Fibroblast of gingiva (primary cell): ENCODE results near the gene MACROD2.
A peak's percentile ranks its signal among the peaks of the same experiment; 100 is the strongest.
"Not testable (repeated sequence)": the region's sequence is repeated elsewhere in the genome, so short reads cannot be mapped to it uniquely, and the experiment has no call there.

Experiments used
- DNase-seq: peaks from one replicate; pipeline ENCODE4 v3.0.0-alpha.2; 2011; ENCODE audit warnings: low read depth

Gene MACROD2

DNA sequence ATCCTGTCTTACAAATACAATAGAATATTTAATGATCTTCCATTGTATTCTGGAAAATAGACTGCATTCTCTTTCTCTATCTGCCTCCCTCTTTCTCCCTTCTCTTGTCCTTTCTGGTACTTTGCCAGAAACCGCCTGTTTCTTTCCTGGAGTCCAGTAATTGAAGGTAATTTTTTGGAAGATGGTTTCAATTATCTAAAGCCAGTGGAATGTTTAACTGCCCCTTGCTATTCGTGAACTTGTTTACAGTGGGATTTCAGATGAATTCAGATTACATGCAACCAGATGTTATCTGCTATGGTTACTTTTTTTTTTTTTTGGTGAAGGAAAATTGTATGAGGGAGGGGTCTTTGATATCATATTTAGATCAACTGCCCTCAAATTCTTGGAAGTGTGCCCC, 997.6 kb downstream of the MACROD2 start:
- DNase-seq = peak; percentile 53

DNA sequence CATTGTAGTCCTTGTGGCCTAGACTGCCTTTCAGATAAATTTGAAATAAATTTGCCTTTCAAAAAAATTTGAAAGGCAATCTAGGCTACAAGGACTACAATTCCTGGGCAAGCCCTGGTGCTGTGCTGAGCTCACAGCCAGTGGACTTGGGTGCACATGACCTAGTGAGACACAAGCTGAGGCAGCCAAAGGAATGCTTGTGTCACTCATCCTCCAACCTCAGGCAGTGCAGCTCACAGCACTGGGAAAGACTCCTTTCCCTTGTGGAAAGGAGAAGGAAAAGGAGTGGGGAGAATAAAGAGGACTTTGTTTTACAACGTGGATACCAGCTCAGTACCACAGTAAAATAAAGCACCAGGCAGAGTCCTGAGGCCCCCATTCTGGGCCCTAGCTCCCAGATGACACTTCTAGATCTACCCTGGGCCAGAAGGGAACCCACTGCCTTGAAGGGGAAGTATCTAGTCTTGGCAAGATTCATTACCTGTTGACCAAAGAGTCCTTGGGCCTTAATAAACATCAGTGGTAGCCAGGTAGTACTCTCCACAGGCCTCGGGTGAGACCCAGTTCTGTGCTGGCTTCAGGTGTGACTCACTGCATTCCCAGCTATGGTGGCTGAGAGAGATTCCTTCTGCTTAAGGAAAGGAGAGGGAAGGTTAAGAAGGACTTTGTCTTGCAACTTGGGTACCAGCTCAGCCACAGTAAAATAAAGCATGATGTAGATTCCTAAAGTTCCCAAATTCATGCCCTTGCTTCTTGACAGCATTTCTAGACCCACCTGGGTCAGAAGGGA, 1001.8 kb downstream of the MACROD2 start:
- DNase-seq = no peak

DNA sequence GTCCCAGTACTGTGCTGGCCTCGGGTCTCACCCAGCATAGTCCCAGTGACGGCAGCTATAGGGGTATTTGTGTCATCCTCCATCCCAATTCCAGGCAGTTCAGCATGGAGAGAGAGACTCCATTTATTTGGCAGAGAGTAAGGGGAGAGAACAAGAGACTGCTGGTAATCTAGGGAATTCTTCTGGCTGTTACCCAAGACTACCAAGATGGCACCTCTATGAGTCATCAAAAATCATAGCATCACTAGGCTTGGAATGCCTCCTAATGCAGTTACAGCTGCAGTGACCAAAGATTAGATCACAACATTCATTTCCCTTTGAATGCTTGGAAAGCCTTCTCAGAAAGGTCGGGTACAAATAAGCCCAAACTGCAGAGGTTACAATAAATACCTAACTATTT, 1002.5 kb downstream of the MACROD2 start:
- peak; percentile 50 for DNase-seq

DNA sequence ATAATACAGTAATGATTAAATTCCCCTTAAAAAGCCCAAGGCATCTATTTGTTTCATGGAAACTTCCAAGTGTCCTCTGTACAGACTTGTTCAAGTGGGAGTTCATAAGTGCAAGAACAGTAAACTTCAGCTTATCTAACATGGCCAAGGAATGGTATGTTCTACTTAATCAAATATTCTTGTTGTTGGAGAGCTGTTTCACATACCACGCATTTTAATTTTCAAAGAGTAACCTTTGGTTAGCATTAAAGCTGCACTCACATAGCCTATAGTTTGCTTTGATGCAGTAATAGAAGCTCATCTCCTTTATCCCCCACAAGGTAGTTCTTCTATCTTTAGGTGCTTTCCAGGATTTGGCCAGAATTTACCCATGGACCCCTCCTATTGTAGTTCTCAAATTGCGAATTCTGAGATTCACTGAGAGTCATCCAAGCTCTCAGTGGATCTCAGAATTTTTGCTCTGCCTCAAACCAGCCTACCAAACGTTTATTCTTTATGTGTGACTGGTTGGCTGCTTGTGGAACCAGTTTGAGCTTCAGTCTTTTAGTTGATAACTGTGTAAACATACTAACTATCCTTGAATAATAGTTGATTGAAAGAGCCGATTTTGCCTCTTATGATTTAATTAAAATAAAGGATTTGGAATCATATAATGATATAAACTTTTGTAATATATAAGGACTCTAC, 1010.1 kb downstream of the MACROD2 start:
- DNase-seq = peak; percentile 3

DNA sequence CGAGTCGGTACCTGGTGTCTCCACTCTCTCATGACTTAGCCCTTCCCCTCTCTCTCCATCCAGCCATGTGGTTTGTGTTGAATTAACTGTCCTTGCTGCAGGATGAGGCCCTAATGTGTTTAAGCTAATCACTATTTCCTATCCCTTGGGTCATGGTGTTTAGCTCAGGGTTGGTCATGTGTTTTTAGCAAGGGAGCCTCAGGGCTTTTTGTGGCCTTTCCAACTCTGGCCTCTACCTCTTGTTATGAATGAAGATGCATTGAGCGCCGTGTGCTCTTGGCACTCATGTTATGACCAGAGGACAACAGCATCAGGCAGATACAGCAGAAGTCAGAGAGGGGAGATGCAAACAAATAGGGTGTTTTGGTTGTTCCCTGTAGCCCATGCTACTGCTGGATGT, 1016.3 kb downstream of the MACROD2 start:
- no peak for DNase-seq

- no peak for DNase-seq
Observed at GRCh38 chr20:15012566-15012965, 1017.2 kb downstream of the MACROD2 start.

DNA sequence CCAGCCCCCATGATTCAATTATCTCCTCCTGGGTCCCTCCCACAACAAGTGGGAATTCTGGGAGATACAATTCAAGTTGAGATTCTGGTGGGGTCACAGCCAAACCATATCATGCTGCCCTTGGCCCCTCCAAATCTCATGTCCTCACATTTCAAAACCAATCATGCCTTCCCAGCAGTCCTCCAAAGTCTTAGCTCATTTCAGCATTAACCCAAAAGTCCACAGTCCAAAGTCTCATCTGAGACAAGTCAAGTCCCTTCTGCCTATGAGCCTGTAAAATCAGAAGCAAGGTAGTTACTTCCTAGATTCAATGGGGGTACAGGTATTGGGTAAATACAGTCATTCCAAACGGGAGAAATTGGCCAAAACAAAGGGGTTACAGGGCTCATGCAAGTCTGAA, 1021.6 kb downstream of the MACROD2 start:
- not testable (repeated sequence) for DNase-seq

DNA sequence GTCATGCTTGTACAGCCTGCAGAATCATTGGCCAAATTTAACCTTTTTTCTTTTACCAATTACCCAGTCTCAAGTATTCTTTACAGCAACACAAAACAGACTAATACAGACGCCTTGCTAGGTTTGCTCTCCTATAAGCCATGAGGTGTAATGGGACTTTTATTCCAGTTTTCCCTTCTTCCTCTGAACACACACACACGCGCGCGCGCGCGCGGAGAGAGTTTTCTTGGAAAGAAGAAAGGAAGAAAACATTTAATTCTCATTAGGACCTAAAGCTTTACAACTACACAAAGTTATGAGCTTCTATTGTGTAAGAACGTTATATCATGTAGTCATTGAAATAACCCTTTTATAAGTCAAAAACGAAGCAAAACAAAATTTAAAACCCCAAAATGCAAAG, 1023.6 kb downstream of the MACROD2 start:
- no peak for DNase-seq

DNA sequence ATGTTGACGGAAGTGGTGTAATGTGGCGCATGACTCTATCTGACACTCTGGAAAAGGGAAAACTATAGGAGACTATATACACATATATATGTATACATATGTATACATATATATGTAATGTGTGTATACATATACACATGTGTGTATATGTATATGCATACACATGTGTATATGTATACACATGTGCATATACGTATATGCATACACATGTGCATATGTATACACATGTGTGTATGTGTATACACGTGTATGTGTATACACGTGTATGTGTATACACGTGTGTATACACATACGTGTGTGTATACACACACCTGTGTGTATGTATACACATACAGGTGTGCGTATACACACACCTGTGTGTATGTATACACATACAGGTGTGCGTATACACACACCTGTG, 1025.5 kb downstream of the MACROD2 start:
- DNase-seq = no peak

DNA sequence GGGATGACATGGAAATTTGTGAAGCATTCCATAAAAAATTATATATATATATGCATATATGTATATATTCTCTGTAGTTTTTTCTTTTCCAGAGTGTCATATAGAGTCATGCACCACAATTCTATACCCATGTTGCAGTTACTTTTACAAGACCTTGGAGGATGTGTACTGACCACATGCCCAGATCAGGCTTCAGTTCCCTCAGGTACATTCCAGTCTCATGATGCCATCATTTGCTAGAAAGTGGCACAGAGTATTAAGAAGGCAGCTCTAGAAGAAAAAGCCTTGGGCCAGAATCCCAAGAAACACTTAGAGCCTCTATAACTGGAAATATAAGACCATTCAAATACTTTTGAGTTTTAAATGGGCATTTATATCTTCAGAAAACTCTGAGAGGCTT, 1027.6 kb downstream of the MACROD2 start:
- no peak for DNase-seq

DNA sequence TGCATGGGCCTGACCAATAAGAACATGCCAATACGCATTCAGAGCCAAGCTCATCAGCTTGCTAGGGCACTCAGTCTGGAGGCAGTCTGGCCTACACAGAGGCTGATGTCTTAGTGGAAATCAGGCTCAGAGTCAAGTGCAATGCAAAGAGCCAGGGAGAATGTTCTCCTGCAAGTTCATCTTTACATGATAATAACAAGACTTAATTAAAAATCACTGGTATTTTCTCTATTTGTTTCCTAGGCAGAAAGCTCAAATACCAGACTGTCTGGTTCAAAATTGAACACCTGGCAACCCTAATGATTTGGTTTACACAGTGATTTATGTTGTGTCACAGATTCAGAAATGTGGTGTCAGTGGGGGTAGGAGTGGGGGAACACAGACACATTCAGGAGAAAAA, 1031.4 kb downstream of the MACROD2 start:
- DNase-seq = no peak

DNA sequence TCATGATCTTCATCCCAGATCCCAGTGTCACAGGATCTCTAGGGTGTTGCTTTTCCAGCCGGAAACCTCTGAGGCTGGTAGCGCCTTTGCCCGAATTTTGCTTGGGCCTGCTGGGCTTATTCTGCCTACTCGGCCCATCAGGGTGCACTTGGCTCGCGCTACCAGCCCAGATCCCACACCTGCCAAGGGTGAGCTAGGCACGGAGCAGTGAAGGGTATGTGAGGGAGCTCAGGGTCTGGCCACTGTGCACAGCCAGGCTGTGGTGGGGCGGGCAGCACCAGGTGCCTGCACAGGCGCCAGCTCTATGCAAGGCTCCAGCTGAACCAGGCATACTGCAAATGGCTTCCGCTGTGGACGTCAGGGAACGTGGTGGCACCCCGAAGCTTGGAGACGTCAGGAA, 1035.5 kb downstream of the MACROD2 start:
- DNase-seq = no peak

- no peak for DNase-seq
Observed at GRCh38 chr20:15031546-15032351, 1036.4 kb downstream of the MACROD2 start.

DNA sequence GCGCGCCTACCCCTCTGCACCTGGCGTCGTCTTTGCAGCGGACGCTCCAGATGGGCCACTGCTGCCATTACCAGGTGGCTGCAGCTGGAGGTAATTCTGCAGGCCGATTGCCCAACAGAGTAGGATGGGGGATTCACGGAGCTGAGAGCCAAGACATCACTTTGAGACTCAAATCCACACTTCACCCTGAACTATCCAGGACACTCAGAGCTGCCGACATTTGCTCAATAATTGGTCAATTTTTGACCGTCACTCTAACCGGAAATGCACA, 1037.0 kb downstream of the MACROD2 start:
- no peak for DNase-seq

GRCh38 chr20:15033269-15033668, 1038.0 kb downstream of the MACROD2 start:
- DNase-seq = no peak

DNA sequence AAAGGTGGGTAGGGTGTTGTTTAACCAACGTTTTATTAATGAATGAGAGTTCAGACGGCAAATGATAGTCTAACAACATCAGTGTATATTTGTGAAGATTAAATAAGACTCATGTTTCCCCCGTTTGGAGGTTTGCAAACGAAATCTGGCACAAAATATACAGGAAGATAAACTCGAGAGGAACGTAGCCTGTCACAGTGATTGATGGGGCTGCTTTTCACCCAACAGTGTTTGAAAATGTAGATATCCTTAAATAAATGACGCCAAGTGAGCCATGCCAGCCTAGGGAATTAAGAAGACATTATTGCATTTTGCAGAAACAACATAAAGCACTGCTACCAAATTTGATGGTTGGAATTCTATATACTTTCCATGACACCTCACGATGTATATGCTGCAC, 1038.6 kb downstream of the MACROD2 start:
- no peak for DNase-seq

- DNase-seq = no peak
Observed at GRCh38 chr20:15036948-15037347, 1041.6 kb downstream of the MACROD2 start.

- DNase-seq = no peak
Observed at GRCh38 chr20:15039088-15039752, 1043.9 kb downstream of the MACROD2 start.

GRCh38 chr20:15042723-15043122, 1047.4 kb downstream of the MACROD2 start:
- no peak for DNase-seq

DNA sequence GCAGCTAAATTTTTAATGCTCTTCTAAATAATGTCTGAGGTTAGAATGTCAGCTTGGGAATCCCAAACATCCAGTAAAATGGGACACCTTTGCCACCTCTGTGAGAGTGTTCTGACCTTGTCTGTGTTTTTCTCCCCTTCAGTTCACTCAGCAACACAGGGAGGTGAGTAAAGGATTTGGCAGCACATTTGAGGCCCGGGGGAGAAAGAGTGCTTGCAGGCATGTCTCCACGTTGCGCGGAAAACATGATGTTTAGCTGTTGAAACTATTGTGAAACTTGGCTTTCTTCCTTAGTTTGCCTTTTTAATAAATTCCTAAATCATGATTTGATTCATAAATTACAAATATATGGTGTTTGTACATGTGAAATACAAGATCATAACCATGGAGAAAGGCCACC, 1049.9 kb downstream of the MACROD2 start:
- DNase-seq = peak; percentile 85

DNA sequence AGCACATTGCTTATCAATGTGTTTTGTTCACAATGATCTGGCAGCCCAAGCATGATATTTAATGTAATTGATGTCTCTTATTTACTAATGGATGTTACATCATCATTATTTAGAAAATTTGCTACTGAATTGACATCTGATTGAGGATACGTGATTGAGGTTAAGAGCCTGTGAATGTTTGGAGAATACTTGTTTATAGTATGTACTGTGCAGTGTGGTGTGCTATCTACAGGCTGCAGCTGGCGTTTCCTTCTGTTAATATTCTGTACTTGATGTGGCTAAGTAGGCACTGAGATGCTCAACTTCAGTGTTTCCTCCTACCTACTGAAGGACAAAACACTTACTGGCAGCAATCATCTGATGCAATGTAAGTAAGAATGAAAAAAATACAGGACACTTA, 1051.7 kb downstream of the MACROD2 start:
- no peak for DNase-seq

GRCh38 chr20:15047601-15048000, 1052.3 kb downstream of the MACROD2 start:
- no peak for DNase-seq

GRCh38 chr20:15056246-15056645, 1060.9 kb downstream of the MACROD2 start:
- no peak for DNase-seq
